Activated CD4-positive, alpha-beta T cell treated with anti-CD3 and anti-CD28 coated beads, Interleukin-2, Interleukin-4, amounts not matched to agents 100 ng/mL and 50 ng/mL, durations not matched to agents 16 hours and 8 hours (primary cell): ENCODE data around the gene ANKRD1.
"Not testable (repeated sequence)": the region's sequence is repeated elsewhere in the genome, so short reads cannot be mapped to it uniquely, and the experiment has no call there.

Source experiments
- DNase-seq: peaks from one replicate; pipeline ENCODE4 v3.0.0-alpha.2; 2020; ENCODE audit warnings: low spot score

ANKRD1 gene

GRCh38 chr10:90920986-90921666 lies at the start of gene ANKRD1:
TSS of gene ANKRD1 (minus strand) at chr10:90921087. CDS start at chr10:90921027, 60 bp downstream.
- DNase-seq: no peak

- no peak for DNase-seq
Observed at GRCh38 chr10:90969947-90970673, 49.2 kb upstream of the ANKRD1 start.

GRCh38 chr10:90969121-90969534 lies 48.2 kb upstream of the ANKRD1 start:
- DNase-seq: no peak

DNA sequence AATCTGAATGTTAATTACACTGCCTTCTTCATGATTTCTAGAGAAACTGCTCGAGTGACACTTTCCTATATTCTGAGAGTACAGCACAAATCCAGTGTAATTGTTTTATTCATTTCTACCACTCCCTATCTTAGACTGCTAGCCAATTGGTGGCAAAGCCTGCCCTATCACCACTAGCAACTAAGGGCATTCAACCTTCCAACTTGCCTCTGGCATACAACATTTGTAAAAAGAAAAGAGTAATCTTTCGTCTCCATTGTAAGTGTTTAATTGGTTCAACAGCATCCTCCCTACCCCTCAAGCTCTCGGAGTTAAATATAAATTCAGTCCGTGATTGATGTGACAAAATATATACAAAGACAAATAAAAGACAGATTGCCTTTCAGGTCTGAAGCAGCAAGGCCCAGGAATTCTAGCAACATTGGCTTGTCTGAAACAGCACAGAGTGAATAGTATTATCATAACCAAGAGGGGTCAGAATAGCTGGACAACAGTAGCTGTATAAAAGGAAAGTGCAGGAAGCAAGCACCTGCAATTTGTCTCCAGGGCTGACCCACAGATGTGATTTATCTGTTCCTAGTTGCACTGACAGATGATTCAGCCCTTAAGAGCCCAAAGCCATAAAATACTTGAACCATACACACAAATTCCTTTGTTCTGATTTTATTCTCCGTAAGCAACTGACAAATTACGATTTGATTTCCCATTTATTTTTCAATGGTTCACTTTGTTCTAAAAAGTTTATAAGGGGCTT lies 47.6 kb upstream of the ANKRD1 start:
- no peak for DNase-seq

GRCh38 chr10:90967865-90968264 lies 47.0 kb upstream of the ANKRD1 start:
- DNase-seq: no peak

- DNase-seq: no peak
Observed at GRCh38 chr10:90966146-90966545, 45.3 kb upstream of the ANKRD1 start.

DNA sequence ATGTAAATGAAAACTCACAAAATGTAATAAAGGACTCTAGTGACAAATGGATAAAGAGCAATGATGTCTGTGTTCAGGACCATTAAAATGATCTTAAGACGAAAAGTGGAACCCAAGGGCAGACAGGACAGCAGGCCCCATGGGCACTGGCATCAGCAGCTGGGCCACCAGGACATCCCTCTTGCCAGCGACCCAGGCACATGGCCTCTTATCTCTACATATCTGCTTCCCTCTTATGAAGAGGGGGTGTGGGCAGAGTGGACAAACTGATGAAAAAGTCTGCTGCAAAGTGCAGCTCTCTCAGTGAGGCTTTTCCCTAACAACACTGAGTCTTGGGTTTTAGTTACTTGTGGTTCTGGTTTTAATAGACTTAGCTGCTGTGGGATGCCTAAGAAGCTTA lies 44.8 kb upstream of the ANKRD1 start:
- DNase-seq: no peak

- no peak for DNase-seq
Observed at GRCh38 chr10:90964781-90965465, 44.0 kb upstream of the ANKRD1 start.

GRCh38 chr10:90963331-90963730 lies 42.4 kb upstream of the ANKRD1 start:
- no peak for DNase-seq

DNA sequence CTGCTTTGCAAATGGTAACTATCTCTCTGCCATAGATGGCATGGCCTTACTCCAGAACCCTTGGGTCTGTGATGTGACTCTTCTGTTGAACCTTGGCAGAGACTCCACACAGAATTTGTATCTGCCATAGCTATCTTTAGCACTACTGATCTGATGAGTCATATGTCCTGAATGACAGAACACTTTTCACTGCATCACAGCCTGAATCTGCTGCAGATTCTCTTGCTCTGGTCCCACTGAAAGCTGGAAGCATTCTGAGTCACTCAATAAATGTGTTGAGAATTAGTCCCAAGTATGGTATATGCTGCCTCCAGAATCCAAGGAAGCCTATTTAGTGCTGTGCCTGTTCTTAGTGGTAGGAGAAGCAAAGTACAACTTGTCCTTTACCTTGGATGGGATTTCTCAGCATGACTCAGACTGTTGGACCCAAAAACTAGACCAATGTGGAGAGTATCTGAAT lies 39.5 kb upstream of the ANKRD1 start:
- peak; percentile 20 for DNase-seq

DNA sequence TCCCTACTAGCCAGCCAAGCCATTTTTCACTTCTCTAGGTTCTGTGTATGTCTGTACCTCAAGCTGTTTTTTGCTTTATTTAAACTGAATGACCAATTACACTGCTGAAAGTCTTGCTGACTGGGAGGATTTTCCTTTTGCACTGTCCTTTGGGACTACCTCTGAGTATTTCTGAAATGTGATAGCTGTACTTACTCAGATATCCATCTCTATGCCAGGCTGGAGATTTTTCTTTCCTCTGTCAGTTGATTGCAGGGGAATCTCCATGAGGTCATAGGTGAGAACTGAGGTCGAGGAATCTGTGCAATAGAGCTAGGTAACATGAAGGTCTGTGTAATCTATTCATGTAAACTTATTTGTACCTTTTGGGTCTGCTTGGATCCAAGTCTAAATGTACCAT lies 38.9 kb upstream of the ANKRD1 start:
- no peak for DNase-seq

DNA sequence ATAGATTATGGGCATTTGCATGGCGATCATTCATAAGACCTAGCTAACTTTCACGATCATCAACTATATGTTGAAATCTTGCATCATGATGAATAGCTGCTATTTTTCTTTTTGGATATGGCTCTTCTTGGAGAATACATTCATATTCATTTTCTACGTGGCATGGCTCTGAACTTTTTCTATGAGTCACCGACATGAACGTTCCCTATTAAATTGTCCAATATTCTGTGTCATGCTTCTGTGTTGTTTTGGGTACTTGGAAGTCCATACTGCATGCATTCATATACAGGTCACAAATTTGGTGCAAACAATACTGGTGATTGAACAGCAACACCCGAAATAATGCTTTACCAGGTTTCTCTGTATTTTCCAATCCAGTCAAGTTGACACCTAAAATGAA lies 37.9 kb upstream of the ANKRD1 start:
- DNase-seq: no peak

DNA sequence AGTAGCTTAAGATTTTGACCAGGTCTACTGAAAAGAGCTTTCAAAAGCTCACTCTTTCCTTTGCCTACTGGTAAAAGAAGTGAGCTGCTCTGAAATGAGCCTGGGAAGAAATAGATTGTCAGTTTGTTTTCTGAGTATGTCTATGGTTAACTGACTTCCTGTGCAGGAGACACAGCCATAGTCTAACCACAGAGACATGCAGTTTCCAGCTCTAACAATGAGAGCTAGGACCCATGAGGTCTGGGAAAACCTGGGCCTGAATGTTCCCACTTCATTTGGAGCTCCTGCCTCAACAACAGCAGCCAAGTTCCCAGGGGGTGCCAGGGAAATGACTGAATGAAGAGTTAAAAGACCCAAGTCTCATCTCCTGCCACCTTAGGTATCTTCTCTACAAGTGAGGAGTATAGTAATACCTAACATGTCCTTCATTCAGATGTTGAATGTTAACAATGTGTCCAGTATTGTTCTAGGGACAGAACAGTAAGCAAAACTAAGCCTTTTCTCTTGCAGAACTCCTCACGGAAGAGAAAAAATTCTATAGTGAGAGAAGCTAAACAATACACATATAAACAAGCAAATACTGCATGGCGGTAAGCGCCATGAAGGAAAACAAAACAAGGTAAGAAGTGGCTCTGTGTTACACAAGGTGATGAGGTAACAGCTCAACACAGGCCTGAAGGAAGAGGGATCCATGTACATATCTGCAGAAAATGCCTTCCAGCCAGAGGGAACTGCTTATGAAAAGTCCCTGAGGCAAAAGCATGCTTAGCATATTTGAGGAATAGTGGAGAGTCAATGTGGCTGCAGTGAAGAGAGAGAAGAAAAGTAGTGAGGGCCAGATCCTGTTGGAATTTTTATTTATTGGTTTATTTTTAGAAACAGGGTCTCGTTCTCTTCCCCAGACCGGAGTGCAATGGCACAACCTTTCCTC lies 26.4 kb upstream of the ANKRD1 start:
- peak; percentile 19 for DNase-seq

DNA sequence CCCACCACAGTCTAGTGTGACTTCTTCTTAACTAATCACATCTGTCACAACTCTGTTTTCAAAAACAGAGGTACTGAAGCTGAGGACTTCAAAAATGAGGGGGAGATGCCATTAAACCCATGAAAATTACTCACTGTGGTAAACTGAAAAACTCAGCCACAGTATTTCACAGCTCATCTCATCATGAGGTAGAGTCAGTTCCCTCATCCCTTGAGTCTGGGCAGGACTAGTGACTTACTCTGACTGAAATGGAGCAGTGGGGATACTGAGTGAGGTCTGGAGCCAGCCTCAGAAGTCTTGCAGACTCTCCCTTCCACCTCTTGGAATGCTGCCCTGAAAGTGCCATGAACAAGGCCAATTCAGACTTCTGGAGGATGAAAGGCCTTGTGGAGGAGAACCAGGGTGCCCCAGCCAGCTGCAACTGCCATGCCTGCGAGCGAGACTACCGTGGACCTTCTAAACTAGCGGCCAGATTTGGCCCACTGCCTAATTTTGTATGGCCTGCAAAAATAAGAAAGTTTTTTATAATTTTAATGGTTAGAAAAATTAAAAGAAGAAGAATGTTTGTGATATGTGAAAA lies 24.7 kb upstream of the ANKRD1 start:
- no peak for DNase-seq

- DNase-seq: no peak
Observed at GRCh38 chr10:90944749-90945148, 23.9 kb upstream of the ANKRD1 start.

- not testable (repeated sequence) for DNase-seq
Observed at GRCh38 chr10:90942980-90943379, 22.1 kb upstream of the ANKRD1 start.

DNA sequence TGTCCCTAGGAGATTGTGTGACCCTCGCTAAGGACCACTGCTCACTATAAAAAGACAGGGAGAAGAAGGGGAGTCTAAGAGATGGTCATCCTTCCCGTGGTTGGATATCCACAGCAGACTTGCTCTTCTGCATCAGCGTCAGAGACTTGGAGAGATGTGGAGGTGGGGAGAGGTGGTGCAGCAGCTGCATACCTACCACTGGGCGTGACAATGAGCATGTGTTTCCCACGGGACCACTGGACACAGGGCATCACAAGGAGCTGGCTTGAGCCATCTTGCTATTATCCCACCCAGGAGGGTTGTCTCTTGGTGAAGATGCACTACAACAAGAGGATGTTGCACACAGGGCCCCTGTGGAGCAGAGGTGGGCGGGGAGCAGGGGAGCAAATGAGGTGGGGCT lies 18.8 kb upstream of the ANKRD1 start:
- DNase-seq: no peak

GRCh38 chr10:90939116-90939515 lies 18.2 kb upstream of the ANKRD1 start:
- no peak for DNase-seq

DNA sequence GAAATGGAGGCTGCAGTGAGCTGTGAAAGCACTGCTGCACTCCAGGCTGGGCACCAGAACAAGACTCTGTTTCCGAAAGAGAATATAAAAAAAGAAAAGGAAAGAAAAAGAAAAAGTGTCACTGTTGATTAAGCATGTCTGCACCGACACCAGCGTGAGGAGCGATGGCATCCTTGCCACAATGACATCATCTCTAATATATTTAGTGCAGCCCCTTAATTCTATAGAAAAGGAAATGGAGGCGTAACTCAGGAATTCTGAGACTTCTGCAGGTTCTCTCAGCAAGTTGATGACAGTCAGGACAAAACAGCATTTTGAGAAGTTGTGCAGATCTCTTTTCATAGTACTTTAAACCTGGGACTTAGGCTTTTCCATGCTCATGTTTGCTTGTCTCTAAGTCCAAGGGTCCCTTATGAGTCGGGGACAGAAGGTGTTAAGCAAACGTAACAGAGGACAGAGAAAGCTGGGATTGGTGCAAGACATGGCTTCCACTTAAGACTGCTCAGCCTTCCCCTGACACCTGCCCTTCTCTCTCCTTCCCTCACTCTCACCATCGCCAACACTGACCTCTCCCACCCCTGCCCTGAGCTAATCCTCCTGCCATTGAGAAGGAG lies 16.9 kb upstream of the ANKRD1 start:
- DNase-seq: no peak

- no peak for DNase-seq
Observed at GRCh38 chr10:90936276-90936659, 15.4 kb upstream of the ANKRD1 start.
